ENCODE measurements around the gene NES. TPM values are rescaled to one million over a fixed set of nuclear protein-coding genes. Genes with fewer than 3 reads are reported as not detected.

The NES gene
- total RNA-seq, 1 donor from 2014 or later: not detected

GRCh38 chr1:156711011-156711817, 34.0 kb upstream of the NES start:
- ChIA-PET POLR2A (interaction anchor here (0.8 kb wide), 1 partner anchor 17 kb away, joined by 3 read pairs; the partner anchor contains the start of gene METTL25B), CTCF (interaction anchor here (0.6 to 1.7 kb wide), 3 partner anchors 15 to 150 kb away, joined by 3 to 13 read pairs (median 3); no protein-coding TSS in a partner anchor)
- Mint-ChIP-seq H3K27ac (no peak overlapping the region), H3K4me3 (no peak overlapping the region), H3K27me3 (no peaks in the 10 kb centered on the region), H3K36me3 (ENCODE audit: low read depth) (peaks cover 12% of the 10 kb centered on the region), H3K4me1 (peaks cover 8% of the 10 kb centered on the region), H3K9me3 (no peaks in the 10 kb centered on the region)
- no peak for TF ChIP-seq CTCF (IDR thresholded peaks at IDR 0.05)
- intact Hi-C loops (cut with micrococcal nuclease): no loop called here
- DNase-seq: no peak
- no peak for ATAC-seq (ENCODE audit: low read depth)

GRCh38 chr1:156709757-156710489, 32.7 kb upstream of the NES start:
- DNase-seq: no peak
- peaks cover 19% of the 10 kb centered on the region for H3K4me1 Mint-ChIP-seq
- no peak for ATAC-seq (ENCODE audit: low read depth)
- ChIA-PET POLR2A (no interaction called here), CTCF (interaction anchor here (1.7 kb wide), 1 partner anchor 17 kb away, joined by 13 read pairs; no protein-coding TSS in a partner anchor)
- H3K27me3 Mint-ChIP-seq: peaks cover 2% of the 10 kb centered on the region
- H3K4me3 Mint-ChIP-seq: no peak overlapping the region
- no peaks in the 10 kb centered on the region for H3K36me3 Mint-ChIP-seq (ENCODE audit: low read depth)
- no peaks in the 10 kb centered on the region for H3K9me3 Mint-ChIP-seq
- TF ChIP-seq CTCF (IDR thresholded peaks at IDR 0.05): no peak
- H3K27ac Mint-ChIP-seq: no peak overlapping the region
- intact Hi-C loops (cut with micrococcal nuclease): no loop called here

- CTCF ChIA-PET: no interaction called here
- POLR2A ChIA-PET: no interaction called here
- no peaks in the 10 kb centered on the region for H3K36me3 Mint-ChIP-seq (ENCODE audit: low read depth)
- H3K9me3 Mint-ChIP-seq: no peaks in the 10 kb centered on the region
- H3K4me1 Mint-ChIP-seq: peaks cover 26% of the 10 kb centered on the region
- peaks cover 9% of the 10 kb centered on the region for H3K27me3 Mint-ChIP-seq
- no peak overlapping the region for H3K27ac Mint-ChIP-seq
- TF ChIP-seq CTCF (IDR thresholded peaks at IDR 0.05): no peak
- intact Hi-C loops (cut with micrococcal nuclease): no loop called here
- ATAC-seq (ENCODE audit: low read depth) (no peak), DNase-seq (no peak)
- H3K4me3 Mint-ChIP-seq: no peak overlapping the region
Measured at GRCh38 chr1:156709031-156709430, 31.8 kb upstream of the NES start.

- Mint-ChIP-seq H3K27me3 (peaks cover 15% of the 10 kb centered on the region), H3K4me3 (no peak overlapping the region), H3K36me3 (ENCODE audit: low read depth) (no peaks in the 10 kb centered on the region), H3K4me1 (peaks cover 28% of the 10 kb centered on the region), H3K9me3 (no peaks in the 10 kb centered on the region), H3K27ac (no peak overlapping the region)
- CTCF ChIA-PET: interaction anchor here (0.8 to 1.3 kb wide), 2 partner anchors 17 to 81 kb away, joined by 3 read pairs; no protein-coding TSS in a partner anchor
- POLR2A ChIA-PET: no interaction called here
- intact Hi-C loops (cut with micrococcal nuclease): no loop called here
- DNase-seq (no peak), ATAC-seq (ENCODE audit: low read depth) (no peak)
- TF ChIP-seq CTCF (IDR thresholded peaks at IDR 0.05): no peak
Measured at GRCh38 chr1:156708218-156708661, 31.0 kb upstream of the NES start.

Data from activated B cell treated with CpG ODN at 0.5 μM for 24 hours (primary cell).